Measurements from ENCODE around the gene SYNJ2. TPM values are rescaled to one million over a fixed set of nuclear protein-coding genes. Genes with fewer than 3 reads are reported as not detected.
A peak's percentile ranks its signal among the peaks of the same experiment; 100 is the strongest.

Gene SYNJ2
- total and polyA plus RNA-seq, 2 donors (not counting 3 experiments of a cell fraction or from before 2014, with no cell fraction given): 35.1 to 78.2 TPM

DNA sequence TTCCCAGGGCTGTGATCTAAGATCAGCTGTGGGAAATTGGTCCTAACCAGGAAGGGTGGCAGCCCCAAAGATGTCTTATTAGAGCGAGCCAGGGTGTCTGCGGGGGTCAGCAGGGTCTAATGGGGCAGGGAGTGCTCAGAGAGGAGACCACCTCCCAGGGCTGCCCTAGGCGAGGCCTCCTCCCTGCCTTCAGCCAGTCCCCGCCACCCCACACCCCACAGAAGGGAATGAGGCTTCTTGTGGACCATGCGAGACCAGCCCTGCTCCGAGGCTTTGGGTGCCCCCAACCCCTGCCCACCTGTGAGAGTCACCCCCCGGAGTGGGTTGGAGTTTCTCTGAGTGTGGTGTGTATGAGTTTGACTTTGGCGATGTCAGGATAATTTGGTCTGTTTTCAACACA lies 37.8 kb downstream of the SYNJ2 start:
- no peaks in the 10 kb centered on the region for H3K9me1 ChIP-seq (replicated peaks; ENCODE audit: control insufficient read depth, extremely low read depth, insufficient read depth, low read length)
- H3K79me2 ChIP-seq (ENCODE audit: control insufficient read depth, insufficient read depth, low read length): peaks cover 81% of the 10 kb centered on the region
- no peaks in the 10 kb centered on the region for H4K20me1 ChIP-seq (replicated peaks; ENCODE audit: control insufficient read depth, extremely low read depth, insufficient read depth, low read length)
- POLR2A ChIA-PET: no interaction called here
- H3K9me3 ChIP-seq (replicated peaks; ENCODE audit: control insufficient read depth, insufficient read depth, low read length): no peaks in the 10 kb centered on the region
- no peak for TF ChIP-seq FOS (IDR thresholded peaks at IDR 0.05; ENCODE audit: borderline replicate concordance, insufficient read depth, low read length)
- TF ChIP-seq MYC (IDR thresholded peaks at IDR 0.05; ENCODE audit: low read depth, low read length): no peak
- TF ChIP-seq, protein P1, sequence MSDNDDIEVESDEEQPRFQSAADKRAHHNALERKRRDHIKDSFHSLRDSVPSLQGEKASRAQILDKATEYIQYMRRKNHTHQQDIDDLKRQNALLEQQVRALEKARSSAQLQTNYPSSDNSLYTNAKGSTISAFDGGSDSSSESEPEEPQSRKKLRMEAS (IDR thresholded peaks at IDR 0.05; ENCODE audit: insufficient read depth, insufficient read length): no peak
- TF ChIP-seq JUN (IDR thresholded peaks at IDR 0.05; ENCODE audit: borderline replicate concordance, insufficient read depth, insufficient read length, low read depth): no peak
- no peak for TF ChIP-seq POLR2AphosphoS5 (IDR thresholded peaks at IDR 0.05; ENCODE audit: insufficient read depth, low read depth, low read length)
- no peak for TF ChIP-seq GATA2 (IDR thresholded peaks at IDR 0.05; ENCODE audit: insufficient read depth, insufficient read length, low read depth, low read length)
- TF ChIP-seq, protein P2, sequence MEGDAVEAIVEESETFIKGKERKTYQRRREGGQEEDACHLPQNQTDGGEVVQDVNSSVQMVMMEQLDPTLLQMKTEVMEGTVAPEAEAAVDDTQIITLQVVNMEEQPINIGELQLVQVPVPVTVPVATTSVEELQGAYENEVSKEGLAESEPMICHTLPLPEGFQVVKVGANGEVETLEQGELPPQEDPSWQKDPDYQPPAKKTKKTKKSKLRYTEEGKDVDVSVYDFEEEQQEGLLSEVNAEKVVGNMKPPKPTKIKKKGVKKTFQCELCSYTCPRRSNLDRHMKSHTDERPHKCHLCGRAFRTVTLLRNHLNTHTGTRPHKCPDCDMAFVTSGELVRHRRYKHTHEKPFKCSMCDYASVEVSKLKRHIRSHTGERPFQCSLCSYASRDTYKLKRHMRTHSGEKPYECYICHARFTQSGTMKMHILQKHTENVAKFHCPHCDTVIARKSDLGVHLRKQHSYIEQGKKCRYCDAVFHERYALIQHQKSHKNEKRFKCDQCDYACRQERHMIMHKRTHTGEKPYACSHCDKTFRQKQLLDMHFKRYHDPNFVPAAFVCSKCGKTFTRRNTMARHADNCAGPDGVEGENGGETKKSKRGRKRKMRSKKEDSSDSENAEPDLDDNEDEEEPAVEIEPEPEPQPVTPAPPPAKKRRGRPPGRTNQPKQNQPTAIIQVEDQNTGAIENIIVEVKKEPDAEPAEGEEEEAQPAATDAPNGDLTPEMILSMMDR (IDR thresholded peaks at IDR 0.05; ENCODE audit: extremely low read depth in 1 of 2, insufficient read depth in 1 of 2, low read depth in 1 of 2, low read length in 2 of 2): no peak
- no peak for TF ChIP-seq EZH2 (IDR thresholded peaks at IDR 0.05; ENCODE audit: borderline replicate concordance, low read depth, low read length, severe bottlenecking)
- no peak for TF ChIP-seq POLR2A (IDR thresholded peaks at IDR 0.05; ENCODE audit: low read depth, low read length)
- H3K36me3 ChIP-seq (ENCODE audit: control insufficient read depth in 2 of 2, extremely low read depth in 1 of 2, insufficient read depth in 2 of 2, low read length in 2 of 2): peaks cover 0 to 3% of the 10 kb centered on the region in 2 experiments
- no peaks in the 10 kb centered on the region for H3K27me3 ChIP-seq (ENCODE audit: control insufficient read depth in 2 of 2, insufficient read depth in 2 of 2, low read length in 2 of 2)
- no peak overlapping the region for H3K4me2 ChIP-seq (ENCODE audit: insufficient read depth, low read length)
- peak overlapping the region; percentile 36 for H3K9ac ChIP-seq (replicated peaks; ENCODE audit: extremely low read depth, insufficient read depth, low read length)
- peaks cover 54% of the 10 kb centered on the region for H3K4me1 ChIP-seq (ENCODE audit: control insufficient read depth, extremely low read depth, insufficient read depth, low read length)
- peak overlapping the region; percentile 85 for H3K27ac ChIP-seq (ENCODE audit: insufficient read depth, low read depth, low read length)
- H3K4me3 ChIP-seq (replicated peaks in 1 of 3; ENCODE audit: insufficient read depth in 1 of 3, low read depth in 1 of 3, low read length in 3 of 3): no peak overlapping the region
- DNase-seq (ENCODE audit: low read depth, low spot score): no peak
- no peak overlapping the region for H2AFZ ChIP-seq (ENCODE audit: low read depth, low read length)
- dilution Hi-C loops (cut with MboI; ENCODE audit: extremely low pct_ligation_motif_present, low sequenced_read_pairs): no loop called here
- intact Hi-C loops (cut with micrococcal nuclease): loop anchor here (1.0 kb wide), 1 partner anchor 10 kb away; no protein-coding TSS in a partner anchor
- CTCF ChIA-PET: interaction anchor here (1.4 to 2.2 kb wide), 2 partner anchors 12 to 36 kb away, joined by 3 to 17 read pairs; partner anchors contain the start of gene SYNJ2
- no peak for FAIRE-seq
- BruUV-seq (replicated peaks): TSS peak; percentile 46
